Tibial artery (tissue), 4 donors: ENCODE results near the gene TAAR8.

Source experiments
- DNase-seq, 2 donors: peaks; one replicate each; pipeline ENCODE4 v3.0.0-alpha.2; 2019
- H3K27ac ChIP-seq, 2 donors: fragments of 200-600 bp; sonication (generic) in 1 of 2; 1 replicate in 1 of 2; 2 replicates in 1 of 2; pipeline ENCODE4 v1.5.1; 2018 to 2019; ENCODE audit warnings: mild to moderate bottlenecking in 1 of 2
- H3K27me3 ChIP-seq, 2 donors: fragments of 200-600 bp; sonication (generic) in 1 of 2; one replicate each; pipeline versions ENCODE4 v1.5.1 to v1.6.0; 2016 to 2019
- H3K36me3 ChIP-seq, 3 donors: fragments of 200-600 bp; sonication (generic) in 2 of 3; one replicate each; pipeline ENCODE4 v1.5.1; 2016 to 2019; ENCODE audit warnings: mild to moderate bottlenecking in 2 of 3
- H3K4me1 ChIP-seq, 4 donors: fragments of 200-600 bp; sonication (generic) in 2 of 4; 1 replicate in 3 of 4; 2 replicates in 1 of 4; pipeline ENCODE4 v1.5.1; 2016 to 2019
- H3K4me3 ChIP-seq, 2 donors: fragments of 200-600 bp; sonication (generic) in 1 of 2; 1 replicate in 1 of 2; 2 replicates in 1 of 2; pipeline ENCODE4 v1.5.1; 2018 to 2019; ENCODE audit warnings: mild to moderate bottlenecking in 2 of 2
- H3K9me3 ChIP-seq, 3 donors: fragments of 200-600 bp; sonication (generic) in 1 of 3; one replicate each; pipeline ENCODE4 v1.5.1; 2016 to 2019
- CTCF ChIP-seq, 2 experiments: fragments of 200-600 bp in 1 of 2; fragments of 450-650 bp in 1 of 2; IDR thresholded peaks; one replicate each; pipeline ENCODE4 v1.5.1; 2017 to 2019; ENCODE audit warnings: antibody characterized with exemption in 2 of 2, mild to moderate bottlenecking in 1 of 2, moderate library complexity in 1 of 2
- intact Hi-C: fragments of 100-400 bp; cut with DNase I; formaldehyde crosslinking; loops from one replicate; pipeline ENCODE4 v1.15.0; 2023; ENCODE audit warnings: low total_unique reads

TAAR8 gene

GRCh38 chr6:132511210-132511830 lies 41.2 kb upstream of the TAAR8 start:
- no peaks in the 10 kb centered on the region for H3K36me3 ChIP-seq
- DNase-seq: peak in 1 of 2 donors; percentile 49
- H3K27me3 ChIP-seq: no peaks in the 10 kb centered on the region
- peak overlapping the region; percentile 81 to 89 for H3K27ac ChIP-seq
- intact Hi-C loops: no loop called here
- H3K9me3 ChIP-seq: no peaks in the 10 kb centered on the region
- TF ChIP-seq CTCF (IDR thresholded peaks at IDR 0.05): no peak
- peaks cover 0 to 83% (median 34%) of the 10 kb centered on the region in 4 donors for H3K4me1 ChIP-seq
- H3K4me3 ChIP-seq: peak overlapping the region; percentile 74 to 89

GRCh38 chr6:132511831-132512220 lies 40.6 kb upstream of the TAAR8 start:
- intact Hi-C loops: no loop called here
- Histone ChIP-seq H3K36me3 (no peaks in the 10 kb centered on the region), H3K4me1 (peaks cover 0 to 78% (median 34%) of the 10 kb centered on the region in 4 donors), H3K9me3 (no peaks in the 10 kb centered on the region), H3K27me3 (no peaks in the 10 kb centered on the region), H3K4me3 (peak overlapping the region; percentile 74 to 89), H3K27ac (peak overlapping the region; percentile 81 to 89)
- no peak for DNase-seq
- no peak for TF ChIP-seq CTCF (IDR thresholded peaks at IDR 0.05)

GRCh38 chr6:132512342-132512637 lies 40.2 kb upstream of the TAAR8 start:
- peaks cover 0 to 74% (median 34%) of the 10 kb centered on the region in 4 donors for H3K4me1 ChIP-seq

GRCh38 chr6:132512638-132513632 lies 39.5 kb upstream of the TAAR8 start, which contains the start of gene STX7:
Gene STX7, minus strand, starts transcription at chr6:132513116. Its CDS starts 9,586 bp downstream, at chr6:132503530.
- Histone ChIP-seq H3K4me3 (peak within 1 kb of the TSS; percentile 74 to 89), H3K27me3 (no peaks in the 10 kb centered on the region), H3K36me3 (no peaks in the 10 kb centered on the region), H3K9me3 (no peaks in the 10 kb centered on the region), H3K4me1 (peaks cover 0 to 67% (median 29%) of the 10 kb centered on the region in 4 donors), H3K27ac (peak within 1 kb of the TSS; percentile 81 to 89)
- no peak for TF ChIP-seq CTCF (IDR thresholded peaks at IDR 0.05)
- peak; percentile 90 to 93 for DNase-seq
- intact Hi-C loops: no loop called here

More at GRCh38 chr6:132512342-132512637, 40.2 kb upstream of the TAAR8 start:
- Histone ChIP-seq H3K36me3 (no peaks in the 10 kb centered on the region), H3K4me3 (peak overlapping the region; percentile 74 to 89), H3K27me3 (no peaks in the 10 kb centered on the region), H3K9me3 (no peaks in the 10 kb centered on the region), H3K27ac (peak overlapping the region; percentile 81 to 89)
- TF ChIP-seq CTCF (IDR thresholded peaks at IDR 0.05): no peak
- intact Hi-C loops: no loop called here
- no peak for DNase-seq

GRCh38 chr6:132513831-132514545 lies 38.5 kb upstream of the TAAR8 start:
- no peak for TF ChIP-seq CTCF (IDR thresholded peaks at IDR 0.05)
- Histone ChIP-seq H3K9me3 (no peaks in the 10 kb centered on the region), H3K4me3 (peak overlapping the region in 1 of 2 donors; percentile 74), H3K4me1 (peaks cover 0 to 57% (median 28%) of the 10 kb centered on the region in 4 donors), H3K27me3 (no peaks in the 10 kb centered on the region), H3K36me3 (no peaks in the 10 kb centered on the region), H3K27ac (peak overlapping the region; percentile 81 to 89)
- DNase-seq: no peak
- intact Hi-C loops: no loop called here
